HuH-7 (cell line): ENCODE data around the gene ELFN1.
A peak's percentile ranks its signal among the peaks of the same experiment; 100 is the strongest.

Source experiments
- DNase-seq: peaks from one replicate; pipeline ENCODE4 v3.0.0; 2011; ENCODE audit warnings: low spot score

ELFN1 gene

DNA sequence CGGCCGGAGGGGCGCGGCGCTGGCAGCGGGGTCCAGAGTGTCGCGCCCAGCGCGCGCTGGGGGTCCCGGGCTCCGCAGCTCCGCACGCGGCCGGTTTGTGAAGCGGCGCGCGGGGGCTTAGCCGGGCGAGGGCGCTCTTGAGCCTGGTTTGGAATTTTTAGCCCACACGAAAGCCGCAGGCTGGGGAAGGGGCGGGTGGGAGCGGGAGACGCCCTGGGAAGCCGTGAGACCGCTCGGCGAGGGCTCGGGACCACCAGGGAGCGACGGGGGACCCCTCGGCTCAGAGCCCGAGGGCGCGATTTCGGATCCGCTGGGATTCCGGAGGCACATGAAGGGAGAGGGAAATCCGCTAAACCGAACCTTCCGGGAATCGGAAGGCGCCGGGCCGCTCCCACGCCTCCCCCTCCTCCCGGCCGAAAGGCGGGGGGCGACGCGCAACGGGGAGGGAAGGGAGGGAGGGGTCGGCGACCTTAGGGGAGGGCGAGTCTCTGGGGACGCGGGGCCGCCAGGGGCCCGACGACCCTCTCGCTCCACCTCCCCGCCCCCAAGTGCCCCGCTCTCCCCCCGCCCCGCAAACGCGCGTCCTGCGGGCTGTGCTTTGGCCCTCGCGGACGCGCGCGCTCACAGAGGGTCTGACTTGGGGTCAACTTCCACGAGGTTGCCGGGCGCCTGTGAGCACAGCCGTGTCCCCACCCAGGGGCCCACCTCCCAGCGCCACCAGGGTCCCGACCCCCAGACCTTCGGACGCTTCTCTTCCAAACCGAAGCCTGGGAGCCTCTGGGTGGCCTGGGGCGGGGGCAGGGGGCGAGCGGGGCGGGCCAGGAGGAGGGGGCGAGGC lies 5.1 kb upstream of the ELFN1 start:
- peak; percentile 99 for DNase-seq

DNA sequence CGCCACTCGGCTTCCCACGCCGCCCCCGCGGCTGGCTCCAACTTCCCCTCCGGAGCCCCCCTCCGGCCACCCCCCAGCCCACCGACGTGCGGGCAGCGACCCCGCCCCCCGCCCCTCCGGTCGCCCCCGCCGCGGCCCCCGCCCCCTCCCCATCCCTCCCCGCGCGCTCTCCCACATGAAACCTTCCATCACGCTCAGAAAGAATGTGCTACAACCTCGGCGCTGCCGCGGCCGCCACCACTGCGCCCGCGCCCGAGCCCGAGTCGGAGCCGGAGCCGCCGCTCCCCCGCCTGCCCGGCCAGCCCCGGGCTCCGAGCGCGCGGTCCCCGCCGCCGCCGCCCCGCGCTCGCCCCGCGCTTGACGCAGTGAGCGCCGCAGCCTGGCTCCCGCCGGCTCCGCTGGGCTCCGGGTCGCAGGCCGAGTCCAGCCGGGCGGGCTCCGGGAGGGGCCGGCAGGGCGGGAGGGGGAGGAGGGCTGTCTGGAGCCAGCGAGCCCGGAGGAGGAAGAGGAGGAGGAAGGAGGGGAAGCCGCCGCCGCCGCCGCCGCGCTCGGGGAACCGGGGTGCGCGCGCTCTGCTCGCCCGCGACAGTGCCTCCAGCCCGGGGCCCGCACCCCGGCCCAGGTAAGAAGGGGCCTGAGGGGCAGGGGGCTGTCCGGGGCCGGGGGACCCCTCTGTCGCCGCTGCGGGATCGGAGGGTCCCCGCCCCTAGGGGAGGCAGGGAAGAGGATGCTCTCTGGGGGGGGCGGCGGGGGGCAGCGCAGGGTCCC lies 4.3 kb upstream of the ELFN1 start:
- no peak for DNase-seq

DNA sequence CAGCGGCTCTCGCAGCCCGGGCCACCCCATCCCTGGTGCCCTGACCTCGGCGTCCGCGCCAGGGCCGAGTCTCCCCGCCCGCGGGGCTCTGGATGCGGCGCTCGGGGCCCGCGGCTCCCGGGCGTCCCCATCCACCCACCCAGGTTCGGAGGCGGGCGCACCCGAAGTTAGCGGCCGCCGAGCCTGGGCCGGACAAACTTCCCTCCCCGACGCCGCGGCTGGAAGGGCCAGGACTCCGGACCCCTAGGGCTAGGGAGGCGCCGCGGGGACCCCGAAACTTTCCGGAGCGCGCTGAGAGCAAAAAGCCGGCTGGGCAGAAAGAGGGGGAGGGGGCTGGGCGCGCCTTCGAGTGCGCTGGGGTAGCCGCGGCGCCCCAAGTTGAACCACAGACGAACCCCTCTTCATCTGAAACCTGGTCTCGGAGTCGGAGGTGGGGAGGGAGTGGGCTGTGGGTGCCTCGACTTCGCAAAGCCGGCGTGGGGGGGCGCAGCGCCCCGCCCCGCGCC lies 3.7 kb upstream of the ELFN1 start:
- DNase-seq, result no peak

DNA sequence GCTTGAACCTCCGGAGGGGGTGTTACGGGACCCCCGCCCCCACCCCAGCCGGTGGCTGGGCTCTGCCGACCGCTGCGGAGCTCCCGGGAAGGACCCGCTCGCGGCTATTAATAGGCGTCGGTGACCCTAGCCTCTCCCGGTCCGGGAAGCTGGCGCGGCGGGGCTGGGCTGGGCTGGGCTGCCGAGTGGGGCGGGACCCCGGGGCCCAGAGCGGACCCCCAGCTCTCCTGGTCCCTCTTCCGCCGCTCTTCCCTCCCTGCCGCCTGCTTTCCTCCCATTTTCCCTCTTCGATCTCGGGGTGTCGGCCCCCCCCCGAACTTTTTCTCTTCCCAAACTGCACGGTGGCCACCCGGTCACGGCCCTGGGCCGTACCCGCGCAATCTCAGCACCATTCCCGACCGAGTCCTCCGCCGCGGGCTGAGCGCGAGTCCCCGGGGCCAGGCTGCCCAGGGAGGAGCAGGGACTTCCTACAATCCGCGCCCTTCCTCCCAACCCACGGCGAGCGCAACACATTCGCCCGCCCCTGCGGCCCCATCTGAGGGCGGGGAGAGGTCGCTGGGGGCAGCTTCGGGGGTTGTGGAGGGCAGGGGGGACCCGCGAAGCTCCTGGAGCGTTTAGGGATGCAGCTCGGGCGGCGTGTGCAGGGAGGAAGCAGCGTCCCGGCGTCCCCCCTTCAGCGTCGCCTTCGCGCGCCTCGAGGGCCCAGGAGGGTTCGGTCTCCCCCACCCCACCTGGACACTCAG lies 3.1 kb upstream of the ELFN1 start:
- DNase-seq, result peak; percentile 80

DNA sequence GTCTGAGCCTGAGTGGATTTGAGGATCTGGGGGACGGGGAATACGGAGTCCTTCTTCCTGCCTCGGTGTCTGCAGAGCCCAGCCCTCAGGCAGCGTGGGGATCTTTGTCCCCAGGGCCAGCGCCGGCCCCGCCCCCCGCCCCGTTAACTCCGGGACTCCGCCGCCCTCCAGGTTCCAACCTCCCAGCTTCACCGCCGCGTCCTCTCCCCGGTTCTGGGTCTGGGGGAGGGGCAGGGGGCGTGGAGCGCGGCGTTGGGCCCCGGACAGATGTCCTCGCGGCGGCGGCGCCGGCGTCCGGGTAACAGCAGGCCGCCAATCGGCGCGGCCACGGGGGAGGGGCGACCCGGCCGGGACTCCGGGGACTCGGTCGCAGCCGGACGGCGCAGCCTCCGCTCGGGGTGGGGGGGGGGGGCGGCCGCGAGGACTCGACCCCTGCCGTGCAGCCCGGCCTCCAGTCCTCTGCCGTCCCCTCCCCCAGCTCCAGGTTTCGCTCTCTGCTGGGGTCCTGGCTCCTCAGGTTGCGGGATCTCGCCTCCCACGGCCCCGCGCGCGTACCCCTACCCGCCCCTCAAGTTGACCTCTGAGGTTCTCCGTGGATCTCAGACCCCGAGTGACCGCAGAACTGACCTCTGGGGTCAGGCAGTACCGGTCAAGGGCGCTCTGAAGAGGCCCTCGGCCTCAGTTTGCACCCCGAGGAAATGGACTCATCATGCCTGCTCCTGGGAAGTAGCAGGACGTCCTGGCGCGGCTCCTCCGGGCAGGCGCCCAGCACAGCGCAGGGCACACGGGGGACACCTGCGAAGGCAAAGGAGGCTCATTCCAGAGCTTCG lies 2.3 kb upstream of the ELFN1 start:
- DNase-seq, result peak; percentile 85

DNA sequence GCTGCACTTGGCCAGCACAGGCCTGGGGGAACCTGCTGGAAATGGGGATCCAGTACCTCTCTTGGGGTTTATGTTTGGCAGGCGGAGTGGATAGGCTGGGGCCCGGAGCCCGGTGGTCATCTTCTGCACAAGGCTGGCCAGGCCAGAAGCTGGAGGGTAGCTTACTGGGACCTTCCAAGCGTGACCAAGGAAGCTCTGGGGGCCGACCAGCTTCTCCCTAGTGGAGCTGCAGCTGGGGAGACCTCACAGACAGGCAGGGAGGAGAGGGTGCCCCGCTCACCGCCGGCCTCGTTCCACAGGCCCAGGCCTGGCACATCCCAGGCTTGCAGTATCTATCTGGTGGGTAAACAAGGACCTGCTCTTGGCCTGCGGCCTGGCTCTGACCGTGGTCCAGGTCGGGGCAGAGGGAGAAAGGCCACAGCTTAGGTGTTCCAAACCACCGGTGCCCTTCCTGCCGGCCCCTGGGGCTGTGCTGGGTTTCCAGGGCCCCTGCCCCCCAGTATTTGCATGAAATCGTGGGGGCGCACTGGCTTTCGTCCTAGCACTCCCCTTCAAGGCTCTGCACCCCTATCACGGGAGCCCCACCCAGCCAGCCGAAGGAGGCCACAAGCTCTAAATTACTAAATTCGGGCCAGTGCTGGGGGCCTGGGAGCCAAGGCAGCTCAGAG lies 1.5 kb upstream of the ELFN1 start:
- DNase-seq, result no peak

DNA sequence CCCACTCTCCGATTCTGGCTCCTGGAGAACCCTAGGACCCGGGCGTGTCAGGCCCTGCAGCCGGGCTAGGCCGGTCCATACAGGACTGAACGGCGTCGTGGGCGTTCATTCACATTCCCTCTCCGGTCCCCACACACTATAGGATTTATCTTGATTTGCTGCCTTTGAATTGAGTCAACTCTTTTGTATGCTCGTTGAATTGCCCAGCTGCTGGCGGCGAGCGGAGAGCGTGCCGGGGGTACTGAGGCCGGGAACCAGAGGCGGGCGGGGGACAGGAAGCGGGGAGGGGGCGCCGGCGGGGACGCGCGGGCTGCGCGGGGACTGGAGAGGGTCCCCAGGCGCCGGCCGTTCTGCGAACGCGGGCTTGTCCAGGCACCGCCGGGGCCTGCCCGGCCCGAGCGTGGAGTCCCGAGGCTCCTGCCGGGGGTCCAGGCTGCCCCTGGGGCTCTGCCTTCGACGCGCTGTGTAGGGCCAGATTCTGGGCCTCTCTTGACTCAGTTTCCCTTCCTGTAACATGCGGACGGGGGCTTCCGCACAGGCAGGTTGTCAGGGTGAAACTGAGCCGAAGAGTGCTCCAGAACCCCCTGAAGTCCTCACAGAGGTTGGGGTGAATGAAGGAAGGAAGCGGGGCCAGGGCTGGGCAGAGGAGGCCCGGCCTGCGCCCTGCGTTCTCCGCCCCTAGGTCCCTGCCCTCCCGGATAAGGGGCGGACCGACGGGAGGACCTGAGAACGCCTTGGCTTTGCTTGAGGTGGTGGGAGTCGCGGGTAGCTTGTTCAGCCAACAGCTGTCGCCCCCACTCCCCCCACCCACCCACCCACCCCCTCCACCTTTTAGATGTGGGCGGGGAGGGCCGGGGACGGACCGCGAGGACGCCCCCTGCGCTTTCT lies 769 bp upstream of the ELFN1 start:
- peak; percentile 69 for DNase-seq

DNA sequence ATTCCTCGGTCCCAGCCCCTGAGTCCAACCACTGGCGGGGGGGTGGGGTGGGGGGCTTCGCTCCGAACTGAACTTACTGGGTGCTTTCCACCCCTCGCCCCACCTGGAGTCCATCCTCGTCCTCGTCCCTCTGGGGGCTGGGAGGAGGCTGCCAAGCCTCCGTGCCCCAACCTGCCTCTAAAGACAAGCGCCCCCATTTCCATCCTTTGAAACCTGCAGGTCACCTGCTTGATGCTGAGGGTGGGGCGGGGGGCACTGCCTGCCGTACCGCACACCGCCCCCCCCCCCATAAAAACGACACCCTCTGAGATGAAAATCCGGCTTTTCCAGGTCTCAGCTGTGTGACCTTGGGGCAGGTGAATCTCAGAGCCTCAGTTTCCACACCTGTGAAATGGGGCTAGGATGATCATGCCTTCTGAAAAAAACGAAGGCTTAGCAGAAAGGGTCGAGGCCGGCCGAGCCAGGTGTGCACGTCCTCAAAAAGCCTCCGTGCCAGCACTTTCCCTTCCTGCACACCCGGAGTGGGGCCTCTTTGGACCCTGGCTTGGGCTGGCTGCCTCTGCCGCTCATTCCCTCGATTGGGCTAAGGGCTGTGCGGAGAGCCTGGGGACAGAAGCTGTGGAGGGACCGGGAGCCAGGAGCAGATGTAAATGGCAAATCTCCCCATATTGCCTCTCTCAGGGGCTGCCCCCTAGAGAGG lies 967 bp downstream of the ELFN1 start:
- DNase-seq, result no peak

DNA sequence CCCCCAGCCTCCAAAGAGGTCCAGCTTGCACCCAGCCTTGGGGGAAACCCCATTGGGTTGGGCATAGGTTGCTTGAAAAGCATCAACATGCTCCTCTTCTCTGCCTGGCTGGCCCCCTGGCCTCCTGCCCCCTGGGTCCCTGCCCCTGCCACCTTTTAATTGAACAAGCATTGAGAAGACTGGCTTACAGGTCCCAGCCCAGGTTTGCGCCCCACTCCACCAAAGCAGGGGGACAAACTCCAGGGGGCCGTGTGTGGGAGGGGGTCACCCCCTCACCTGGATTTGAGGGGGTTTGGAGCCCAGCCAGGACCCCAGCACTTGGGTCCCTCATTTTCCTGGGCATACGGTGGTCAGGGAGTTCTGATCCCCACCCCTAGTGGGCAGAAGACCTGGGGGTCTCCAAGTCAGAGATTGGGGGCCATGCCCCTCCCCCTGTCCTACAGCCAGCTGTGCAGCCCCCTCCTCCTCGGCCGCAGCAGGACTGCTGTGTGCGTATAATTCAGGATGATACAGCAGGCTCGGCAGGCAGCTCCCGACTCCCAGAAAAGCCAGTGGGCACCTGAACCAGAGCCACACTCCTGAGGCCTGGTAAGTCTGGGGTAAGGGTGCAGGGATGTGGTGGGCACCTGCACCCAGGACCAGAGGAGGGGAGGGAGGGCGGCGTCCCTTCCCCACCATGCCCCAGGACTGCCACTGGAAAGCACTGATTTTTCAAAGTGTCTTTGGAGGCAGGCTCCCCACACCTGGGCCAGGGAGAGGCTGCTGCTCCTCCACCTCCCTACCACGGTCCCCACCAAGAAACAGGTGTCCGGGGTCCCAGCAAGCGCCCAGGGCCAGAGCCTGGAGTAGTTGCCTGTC lies 1.7 kb downstream of the ELFN1 start:
- no peak for DNase-seq

DNA sequence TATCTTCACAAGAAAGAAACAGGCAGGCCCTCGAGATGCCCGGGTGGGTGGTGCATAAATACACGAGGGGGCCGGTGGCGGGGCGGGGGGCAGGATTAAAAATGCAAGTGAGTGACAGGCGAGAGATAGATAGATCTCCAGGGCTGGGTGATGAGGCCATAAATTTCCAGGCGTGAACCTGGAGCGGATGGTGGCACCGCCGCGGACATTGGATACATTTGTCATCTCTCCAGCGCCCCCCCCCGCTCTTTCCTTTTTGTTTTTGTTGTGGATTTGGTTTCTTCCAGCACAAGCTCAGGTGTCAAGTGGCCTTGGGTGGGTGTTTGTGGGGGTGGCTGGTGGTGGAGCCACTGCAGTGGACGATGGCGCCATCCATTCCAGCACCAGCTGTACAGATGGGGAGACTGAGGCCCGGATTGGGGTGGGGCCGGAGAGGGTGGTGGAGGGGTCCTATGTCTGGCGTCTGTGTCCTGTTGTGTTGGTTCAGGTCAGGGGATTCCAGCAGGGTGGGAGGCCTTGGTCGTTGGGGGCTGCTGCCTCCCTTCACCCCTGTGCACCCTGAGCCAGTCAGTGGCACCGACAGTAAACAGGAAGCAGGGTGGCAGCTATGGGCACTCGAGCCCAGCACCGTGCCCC lies 2.9 kb downstream of the ELFN1 start:
- no peak for DNase-seq

DNA sequence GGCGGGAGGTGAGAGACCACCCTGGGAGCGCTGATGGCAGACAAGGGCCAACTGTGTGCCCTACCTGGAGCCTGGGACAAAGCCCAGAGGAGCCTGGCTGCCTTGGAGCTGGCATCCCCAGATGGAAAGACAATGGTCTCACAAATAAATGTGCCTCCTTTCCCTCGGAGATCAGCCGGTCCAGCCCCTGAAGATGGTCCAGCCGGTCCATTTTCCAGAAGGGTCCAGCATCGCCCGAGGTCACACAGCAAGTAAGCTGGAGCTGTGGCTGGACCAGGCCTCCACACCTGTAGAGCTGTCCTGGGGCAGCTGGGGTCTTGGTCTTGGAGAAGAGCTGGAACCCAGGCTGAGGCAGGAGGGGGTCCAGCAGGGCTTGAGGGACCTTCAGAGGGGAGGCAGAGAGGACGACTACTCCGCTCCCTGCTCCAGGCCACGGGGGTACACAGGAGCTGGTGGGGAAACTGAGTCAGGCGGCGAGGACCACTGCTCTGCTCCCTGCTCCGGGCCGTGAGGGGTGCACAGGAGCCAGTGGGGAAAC lies 3.6 kb downstream of the ELFN1 start:
- no peak for DNase-seq

DNA sequence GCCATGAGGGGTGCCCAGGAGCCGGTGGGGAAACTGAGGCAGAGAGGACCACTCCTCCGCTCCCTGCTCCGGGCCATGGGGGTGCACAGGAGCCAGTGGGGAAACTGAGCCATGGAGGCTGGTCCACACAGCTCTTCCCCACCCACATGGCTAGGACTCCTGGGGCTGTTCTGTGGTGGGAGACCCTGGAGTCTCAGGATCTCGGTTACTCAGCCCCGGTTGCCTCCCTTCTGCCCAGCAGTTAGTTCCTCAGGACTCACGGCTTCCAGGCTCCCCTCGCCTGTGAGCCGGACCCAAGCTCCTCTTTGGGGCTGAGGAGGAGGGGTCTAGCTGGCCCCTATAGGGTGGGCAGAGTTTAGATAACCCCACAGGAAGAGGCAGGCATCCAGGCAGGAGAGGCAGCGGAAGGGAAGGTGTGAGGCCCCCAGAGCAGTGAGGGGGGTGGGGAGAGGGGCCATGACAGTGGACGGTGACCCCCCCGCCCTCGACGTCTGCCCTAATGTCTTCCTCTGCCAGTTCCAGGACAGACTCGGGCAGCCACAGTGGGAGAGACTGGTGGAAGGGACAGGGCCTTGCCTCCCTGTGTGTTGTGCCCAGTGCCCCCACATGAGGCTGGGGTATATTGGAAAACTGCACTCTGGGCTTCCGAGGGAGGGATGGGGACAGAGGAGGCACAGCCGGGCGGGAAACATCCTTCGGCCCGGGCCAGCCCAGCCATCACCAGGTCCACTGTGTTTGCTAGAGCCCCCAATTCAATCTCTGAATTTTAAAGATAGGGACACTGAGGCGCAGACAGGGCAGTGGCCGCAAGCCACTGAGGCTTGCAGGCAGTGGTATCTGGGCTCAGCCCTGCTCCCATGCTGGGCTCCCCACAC lies 4.3 kb downstream of the ELFN1 start:
- no peak for DNase-seq

DNA sequence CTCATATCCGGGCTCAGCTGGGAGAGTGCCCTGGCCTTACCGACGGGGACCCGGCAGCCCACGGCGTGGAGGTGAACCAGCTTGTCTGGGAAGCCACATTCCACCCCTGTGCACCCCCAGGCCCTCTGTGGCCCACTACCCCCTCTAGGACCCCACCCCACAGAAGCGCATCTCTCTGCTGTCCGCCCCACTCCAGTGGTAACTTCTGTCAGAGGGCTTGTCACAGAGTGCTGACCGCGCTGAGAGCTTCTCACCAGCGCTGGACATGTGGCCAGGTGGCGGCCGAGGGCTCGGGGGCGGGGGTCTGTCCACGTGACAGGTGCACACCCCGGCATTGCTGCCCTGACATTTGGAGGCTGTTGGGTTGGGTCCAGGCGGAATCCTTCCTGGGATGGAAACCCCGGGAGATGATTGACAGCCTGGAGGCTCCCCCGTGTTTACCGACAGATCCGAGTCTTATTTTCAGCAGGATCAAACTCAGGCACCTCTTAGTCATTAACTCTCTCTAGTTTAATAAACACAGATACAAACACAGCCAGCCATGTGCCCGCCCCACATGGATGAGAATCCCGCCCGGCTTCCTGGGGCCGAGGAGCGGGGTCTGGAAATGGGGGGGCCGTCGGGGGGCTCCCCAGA lies 5.1 kb downstream of the ELFN1 start:
- no peak for DNase-seq

DNA sequence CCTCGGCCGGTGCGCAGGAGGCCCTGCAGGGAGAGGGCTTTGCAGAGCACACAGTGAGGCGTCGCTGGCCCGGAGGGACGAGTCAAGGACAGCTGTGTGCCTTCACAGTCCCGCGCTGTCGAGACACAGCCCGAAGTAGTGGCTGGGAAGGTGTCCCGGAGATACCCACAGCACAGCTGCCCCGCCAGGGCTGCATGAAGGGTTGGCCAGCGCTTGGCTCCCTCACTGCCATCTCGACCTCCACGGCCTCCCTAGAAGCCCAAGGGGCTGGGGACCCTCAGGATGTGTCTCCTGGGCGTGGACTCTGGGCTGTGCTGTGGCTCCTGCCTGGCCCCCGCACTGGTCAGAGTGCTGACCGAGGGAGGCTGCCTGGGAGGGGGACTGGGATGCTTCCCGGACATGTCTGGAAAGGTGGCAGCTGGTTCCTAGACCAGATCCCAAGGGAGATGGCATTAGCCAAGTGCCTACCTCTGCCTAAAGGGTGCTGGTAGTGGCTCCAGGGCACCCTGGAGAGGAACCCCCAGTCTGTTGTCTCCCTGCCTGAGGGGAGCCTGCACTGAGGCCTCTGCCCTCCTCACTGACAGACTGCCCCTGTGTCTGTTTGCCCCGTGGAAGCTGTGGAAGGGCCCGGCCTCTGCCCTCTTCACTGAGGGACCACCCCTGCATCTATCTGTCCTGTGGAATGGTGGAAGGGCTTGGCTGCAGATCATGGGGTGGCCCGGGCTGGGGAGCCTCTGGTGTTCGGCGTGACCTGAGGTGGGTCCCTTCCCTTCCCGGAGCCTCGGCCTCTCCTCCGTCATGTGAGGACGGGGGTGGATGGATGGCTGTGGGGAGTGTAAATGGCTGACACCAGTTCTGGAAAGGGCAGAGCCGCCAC lies 5.8 kb downstream of the ELFN1 start:
- no peak for DNase-seq

DNA sequence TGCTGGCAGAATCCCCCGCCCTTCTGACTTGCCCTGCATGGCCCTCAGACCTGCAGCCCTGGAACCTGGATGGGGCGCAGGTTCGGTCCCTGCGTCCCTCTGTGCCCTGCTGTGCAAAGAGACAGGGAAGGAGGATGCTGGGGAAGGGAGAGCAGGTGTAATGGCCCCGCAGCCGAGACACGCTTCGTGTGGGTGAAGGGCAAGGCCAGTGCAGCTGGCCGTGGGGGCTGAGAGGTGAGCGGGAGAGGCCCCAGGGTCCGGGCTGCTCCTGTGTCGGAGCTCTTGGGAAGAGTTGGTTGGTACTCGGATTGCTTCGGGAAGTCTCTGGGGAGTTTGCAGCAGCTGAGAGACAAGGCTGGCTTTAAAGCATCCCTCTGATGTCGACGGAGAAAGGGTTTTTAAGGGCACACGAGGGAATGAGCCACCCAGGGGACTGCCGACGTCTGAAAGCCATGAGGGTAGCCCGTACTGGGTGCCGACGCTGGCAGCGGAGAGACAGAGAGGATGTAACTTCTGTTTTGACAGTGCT lies 6.5 kb downstream of the ELFN1 start:
- no peak for DNase-seq
